GM19452 (cell line): Measurements from ENCODE around the gene AP2B1.

Experiments
- ATAC-seq: cut with Tn5 transposase; IDR thresholded peaks from one replicate; pipeline ENCODE4 v1.9.1; 2021; ENCODE audit not compliant: unreplicated experiment

AP2B1 gene

DNA sequence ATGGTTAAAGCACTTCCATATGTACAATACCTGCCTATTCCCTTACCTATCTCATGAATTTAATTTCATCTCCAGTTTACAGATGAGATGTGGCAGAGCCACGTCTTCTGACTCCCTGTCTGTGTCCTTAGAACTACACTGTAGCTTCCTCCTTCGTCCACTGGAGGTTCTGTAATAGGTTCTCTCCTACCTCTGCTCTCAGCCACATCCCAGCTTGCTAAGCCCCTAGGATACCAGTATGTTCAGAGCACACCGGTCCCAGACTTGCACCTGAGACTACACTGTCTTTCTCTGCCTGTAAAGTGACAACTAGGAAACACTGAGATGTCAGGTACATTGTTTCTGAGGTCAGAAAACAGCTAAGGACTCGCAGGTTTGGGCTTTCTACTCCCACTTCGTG is 140.5 kb downstream of the AP2B1 start:
- no peak for ATAC-seq

DNA sequence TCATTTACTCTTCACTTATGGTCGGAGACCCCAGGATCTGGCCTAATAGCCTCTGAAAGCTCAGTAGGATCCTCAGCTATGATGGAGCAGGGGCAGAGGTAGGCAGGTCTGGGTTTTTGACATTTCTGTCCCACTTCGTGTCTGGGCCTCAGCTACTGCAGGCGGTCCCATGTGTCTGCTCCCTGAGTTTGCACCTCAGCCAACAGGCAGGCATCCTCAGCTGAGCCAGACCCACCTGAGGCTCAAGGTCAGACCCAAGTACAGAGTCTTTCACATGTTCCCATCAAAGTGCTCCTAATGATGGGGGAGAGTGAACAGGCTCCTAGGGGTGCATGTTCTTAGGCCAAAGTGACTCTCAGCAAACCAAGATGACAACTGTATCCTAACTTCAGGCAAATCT is 141.4 kb downstream of the AP2B1 start:
- no peak for ATAC-seq

DNA sequence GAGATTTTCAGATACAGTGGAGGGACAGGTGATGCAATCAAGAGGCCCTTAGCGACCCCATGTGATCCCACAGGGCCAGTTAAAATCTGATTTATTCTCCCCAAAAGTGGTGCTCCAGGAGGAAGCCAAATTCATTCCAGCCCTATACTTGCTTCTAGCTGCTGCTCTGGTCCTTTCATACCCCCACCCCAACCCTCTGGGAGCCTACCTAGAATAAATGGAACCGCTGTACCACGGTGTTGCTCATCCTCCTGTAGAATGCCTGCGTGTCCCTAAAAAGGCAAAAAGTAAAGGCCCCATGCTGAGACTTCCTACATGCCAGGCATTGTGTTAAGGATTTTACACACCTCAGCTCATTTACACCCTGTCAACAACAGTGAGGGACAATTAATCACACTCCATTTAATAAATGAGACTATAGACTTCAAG is 142.3 kb downstream of the AP2B1 start:
- no peak for ATAC-seq

DNA sequence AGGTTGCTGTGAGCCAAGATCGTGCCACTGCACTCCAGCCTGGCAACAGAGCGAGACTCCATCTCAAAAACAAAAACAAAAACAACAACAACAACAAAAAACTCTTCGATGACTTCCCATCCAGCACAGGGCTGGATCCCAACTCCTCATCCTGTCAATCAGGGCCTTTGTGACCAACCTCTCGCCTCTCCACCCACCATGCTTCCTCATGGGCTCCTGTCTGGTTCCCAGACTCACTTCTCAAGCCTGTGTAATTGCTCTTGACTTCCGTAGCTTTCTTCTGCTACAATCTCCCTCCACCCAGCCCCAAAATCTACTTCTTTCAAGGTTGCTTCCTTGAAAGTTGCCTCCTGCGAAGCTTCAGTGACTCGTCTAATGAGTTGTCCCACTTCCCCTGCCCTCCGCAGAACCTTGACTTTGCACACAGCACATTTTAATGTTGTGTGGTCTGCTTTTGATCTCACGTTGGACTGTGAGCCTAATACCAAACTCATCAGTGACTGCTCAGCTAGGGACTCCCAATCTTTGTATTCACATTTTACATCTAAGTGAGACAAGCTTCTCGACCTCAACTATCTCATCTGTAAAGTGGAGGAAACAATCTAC is 143.4 kb downstream of the AP2B1 start:
- ATAC-seq: no peak

DNA sequence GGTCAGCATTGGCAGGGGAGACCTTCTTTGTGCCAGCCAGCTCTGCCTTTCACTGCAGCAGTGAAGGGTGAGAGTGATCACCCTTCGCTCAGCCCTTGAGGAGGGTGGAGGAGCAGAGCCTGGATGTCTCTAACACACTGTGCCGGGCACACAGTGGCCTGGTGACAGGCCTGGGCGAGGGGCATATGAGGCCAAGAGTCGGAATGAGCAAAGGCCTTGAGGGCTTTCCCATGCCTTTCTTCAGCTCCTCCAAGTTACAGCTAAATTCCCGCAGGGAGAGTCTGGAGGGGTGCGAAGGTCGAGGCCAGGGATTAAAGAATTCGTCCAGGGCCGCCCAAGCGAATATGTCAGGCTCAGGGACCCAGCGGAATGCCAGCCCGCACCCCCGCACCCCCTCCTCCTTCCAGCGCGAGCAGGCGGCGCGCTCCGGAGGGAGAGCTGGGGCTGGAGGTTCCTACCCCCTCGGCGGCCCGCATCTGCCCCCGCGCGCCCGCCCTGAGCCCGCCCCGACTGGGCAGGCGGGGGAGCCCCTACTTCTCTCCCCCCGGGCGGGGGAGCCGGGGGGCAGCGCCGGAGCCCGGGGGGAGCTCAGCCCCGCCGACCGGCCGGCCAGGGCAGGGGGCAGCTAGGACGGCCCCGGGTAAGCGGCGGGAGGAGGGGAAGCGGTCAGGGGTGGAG is 144.3 kb downstream of the AP2B1 start, which contains the start of gene RASL10B:
RASL10B (plus strand) TSS at position 401 of the 678 bp plus-strand sequence. CDS start 3,546 bp downstream, outside the sequence.
- no peak for ATAC-seq

DNA sequence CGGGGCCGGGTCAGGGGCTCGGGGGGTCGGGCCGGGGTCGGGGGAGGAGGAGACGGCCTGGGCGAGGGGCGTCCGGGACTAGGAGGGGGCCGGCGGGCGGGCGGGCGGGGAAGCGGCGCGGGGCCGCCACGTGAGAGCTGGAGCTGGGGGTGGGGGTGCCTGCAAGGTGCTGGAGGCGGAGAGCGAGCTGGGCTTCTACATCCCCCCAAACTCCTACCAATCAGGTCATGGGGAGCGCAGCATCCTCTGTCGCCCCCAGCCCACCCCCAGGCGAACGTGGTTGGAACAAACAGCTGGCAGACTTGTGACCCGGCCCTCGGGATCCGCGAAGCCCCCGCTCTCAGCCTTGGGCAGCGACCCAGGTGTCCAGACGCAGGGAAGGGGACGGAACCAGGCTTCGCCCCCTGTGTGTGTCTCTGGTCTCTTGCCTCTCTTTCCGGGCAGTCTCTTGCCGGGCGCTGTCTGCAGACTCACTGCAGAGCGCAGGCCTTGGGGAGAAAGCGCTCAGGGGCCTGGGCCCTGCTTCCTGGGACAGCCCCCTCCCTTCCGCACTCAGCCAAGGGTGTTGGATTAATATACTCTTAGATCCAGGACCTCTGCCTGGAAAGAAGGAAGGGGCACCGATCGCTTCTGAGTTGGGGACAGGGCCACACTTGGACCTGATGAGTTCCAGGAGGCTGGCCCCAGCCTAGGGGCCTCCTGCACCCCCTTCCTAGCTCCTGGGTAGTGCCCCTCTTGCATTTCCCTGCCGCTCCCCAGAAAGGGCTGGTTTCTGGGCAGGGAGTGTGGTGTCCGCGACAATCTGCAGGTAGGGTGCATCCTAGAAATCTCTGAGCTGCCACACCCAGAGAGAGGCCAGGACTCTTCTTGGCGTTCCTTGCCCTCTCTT is 145.0 kb downstream of the AP2B1 start:
- ATAC-seq: no peak

DNA sequence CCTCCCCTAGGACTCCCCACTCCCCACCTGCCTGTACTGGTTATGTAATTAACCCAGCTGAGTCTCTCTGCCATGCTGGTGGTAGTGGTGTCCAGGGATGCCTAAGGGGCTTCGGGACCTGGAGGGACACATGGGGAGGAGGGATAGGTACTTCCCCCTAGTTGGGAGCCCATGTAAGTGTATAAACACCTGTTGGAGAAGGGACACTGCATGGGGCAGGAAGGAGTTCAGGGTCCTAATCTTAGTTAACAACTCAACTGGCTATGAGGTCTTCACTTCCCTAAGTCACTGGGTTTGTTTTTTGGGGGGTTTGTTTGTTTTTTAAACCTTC is 145.6 kb downstream of the AP2B1 start:
- no peak for ATAC-seq

DNA sequence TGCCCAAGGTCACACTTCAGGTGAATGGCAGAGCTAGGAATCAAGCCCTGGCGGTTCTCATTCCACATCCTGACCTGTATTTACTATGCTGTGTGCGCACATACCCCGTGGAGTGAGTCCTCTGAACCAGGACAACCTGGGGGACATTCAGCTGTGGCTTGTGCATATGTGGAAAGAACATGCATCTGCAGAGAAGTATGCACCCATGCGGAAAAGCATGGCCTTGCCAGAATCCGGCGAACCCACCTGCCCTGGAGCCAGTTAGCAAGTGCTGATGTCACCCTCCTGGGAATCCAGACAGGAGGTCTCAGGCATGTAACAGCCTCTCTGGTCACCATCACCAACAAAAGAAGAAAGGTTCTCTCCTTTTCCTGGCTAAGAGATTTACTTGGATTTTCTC is 146.2 kb downstream of the AP2B1 start:
- no peak for ATAC-seq

DNA sequence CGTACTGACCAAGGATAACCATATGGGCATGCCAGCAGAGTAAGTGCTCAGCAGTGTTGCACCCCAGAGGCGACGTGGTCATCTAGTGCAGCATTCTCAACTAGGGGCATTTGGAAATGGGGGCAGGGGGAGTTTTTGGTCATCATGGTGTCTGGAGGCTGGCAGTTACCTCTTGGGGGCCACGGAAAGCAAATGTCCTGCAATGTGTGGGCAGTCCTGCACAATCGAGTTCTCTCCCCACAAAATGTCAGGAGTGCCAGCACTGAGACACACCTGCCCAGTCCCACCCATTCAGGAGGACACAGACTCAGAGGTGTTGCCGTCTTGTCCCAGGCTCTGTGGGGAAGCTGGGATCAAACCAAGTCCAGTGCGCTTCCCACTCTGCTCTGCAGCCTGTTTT is 147.3 kb downstream of the AP2B1 start:
- ATAC-seq: no peak

DNA sequence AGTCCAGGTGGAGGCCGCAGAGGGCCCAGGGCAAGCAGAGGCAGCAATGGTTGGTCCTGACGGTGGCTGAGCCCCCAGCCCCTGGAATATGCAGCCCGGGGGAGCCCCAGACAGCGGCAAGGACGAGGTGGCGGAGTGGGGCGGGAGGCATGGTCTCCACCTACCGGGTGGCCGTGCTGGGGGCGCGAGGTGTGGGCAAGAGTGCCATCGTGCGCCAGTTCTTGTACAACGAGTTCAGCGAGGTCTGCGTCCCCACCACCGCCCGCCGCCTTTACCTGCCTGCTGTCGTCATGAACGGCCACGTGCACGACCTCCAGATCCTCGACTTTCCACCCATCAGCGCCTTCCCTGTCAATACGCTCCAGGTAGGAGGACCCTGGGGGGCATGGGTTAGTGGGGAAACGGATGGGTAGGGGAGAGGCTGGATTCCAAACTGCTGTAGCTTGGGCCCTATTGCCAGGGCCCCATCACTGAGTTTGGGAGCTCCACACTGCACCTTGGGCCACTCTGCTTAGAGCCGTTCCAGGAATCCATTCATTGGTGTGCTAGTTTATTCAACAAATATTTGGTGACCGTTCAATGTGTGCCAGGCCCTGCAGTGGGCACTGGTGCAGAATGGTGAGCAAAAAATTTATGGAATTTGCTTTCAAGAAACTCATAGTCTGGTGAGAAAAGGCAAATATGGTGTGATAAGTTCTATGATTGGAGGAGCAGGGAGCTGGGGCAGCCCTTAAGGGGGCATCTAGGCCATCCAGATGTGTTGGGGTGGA is 148.1 kb downstream of the AP2B1 start:
- ATAC-seq: no peak

DNA sequence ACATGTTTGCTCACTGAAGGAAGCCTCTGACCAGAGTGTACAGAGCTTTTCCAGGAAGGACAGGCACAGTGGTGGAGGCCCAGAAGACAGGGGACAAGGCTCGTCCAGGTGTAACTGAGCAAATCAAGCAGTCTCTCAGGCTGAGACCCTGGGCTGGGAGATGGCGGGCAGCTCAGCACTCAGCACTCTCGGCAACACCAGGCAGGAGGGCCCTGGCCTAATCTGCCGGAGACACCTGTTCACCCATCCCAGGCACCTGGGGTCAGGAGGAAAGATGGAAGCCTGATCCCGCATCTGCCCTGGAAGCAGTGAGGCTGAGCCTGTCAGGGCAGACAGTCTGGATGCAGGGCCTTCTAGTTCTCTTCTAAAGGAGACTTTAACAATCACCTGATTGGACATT is 149.1 kb downstream of the AP2B1 start:
- no peak for ATAC-seq

DNA sequence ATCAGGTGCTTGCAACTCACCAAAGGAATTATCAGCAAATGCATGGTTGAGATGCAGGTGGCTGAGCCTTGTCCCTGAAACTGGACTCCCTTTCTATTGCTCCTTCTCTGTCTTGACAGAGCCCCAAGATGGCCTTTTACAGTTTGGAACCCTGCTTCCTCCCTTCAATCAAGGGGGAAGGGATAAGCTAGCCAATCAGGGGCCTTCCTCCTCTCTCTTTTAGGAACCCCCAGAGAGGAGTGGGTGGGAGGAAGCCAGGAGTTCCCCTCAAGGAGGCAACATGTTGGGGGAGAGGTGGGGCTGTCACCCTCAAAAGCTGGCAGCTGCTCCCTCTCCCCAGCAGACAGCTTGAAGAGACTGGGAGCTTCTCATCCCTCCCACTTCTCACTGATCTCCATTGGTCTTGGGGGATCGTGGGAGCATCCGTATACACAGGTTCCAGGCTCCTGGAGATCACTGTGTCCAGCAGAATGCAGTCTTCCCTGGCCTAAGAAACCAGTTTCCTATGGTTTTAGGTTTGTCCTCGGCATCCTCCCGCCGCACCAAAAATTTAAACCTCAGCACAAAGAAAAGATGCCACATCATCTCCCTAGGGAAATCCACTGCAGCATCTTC is 151.5 kb downstream of the AP2B1 start:
- ATAC-seq: no peak

DNA sequence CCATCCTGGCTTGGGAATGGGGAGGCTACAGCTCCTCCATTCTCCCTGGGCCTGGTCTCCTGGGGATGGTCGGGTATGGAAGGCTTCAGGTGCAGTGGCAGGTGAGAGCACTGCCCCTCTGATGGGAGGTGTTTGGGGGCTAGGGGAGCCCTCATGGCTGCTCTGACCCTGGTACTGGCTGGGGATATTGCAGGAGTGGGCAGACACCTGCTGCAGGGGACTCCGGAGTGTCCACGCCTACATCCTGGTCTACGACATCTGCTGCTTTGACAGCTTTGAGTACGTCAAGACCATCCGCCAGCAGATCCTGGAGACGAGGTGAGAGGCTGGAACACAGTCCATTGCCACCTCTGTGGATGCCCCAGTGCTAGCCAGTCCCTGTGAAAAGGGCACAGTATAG is 153.1 kb downstream of the AP2B1 start:
- no peak for ATAC-seq

DNA sequence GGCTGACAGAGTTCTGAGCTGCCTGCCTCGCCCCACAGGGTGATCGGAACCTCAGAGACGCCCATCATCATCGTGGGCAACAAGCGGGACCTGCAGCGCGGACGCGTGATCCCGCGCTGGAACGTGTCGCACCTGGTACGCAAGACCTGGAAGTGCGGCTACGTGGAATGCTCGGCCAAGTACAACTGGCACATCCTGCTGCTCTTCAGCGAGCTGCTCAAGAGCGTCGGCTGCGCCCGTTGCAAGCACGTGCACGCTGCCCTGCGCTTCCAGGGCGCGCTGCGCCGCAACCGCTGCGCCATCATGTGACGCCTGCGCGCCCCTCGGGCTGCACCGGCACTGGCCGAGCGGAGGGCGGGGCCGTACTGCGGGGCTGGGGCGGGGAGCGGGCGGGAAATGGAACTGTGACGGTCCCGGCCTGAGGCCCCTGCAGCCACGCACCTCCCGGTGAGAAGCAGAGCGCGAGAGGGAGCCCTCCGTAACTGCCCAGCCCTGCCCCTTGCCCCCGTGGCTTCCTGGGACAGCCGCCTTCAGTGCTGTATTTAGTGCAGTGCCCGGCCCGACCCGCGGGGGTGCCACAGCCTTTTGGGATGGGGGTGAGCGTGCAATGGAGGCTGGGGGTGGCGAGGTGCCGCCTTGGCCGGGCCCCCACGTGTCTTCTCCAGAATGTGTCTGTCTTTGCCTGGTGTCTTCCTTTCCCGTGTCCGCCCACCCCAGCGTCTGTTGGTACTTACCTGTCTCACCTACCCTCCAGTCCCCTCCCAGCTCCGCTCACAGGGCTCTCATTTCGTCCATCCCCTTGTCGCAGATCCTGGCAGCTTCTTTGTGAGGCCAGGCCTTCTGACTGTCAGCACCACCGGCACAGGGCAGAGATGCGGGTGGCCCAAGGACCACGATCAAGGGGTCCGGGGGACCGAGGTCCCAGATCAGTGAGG is 154.1 kb downstream of the AP2B1 start:
- no peak for ATAC-seq

DNA sequence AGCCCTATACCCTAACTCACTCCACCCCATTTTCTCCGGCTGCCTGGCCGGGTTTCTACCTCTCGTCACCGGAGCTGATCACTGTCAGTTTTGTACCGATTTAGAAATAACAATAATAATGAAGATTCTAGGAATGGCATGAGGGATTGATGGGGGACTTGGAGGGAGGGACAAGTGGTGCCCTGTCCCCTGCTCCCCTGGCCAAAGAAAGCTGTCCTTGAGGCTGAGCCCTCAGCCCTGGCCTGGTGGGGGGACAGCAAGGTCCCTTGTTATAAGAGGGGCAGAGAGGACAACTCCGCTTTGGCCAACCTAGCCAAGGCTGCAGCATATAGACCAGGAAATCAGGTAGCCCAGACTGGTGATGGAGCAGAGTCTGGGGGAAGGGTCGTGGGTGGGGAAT is 155.4 kb downstream of the AP2B1 start:
- no peak for ATAC-seq

DNA sequence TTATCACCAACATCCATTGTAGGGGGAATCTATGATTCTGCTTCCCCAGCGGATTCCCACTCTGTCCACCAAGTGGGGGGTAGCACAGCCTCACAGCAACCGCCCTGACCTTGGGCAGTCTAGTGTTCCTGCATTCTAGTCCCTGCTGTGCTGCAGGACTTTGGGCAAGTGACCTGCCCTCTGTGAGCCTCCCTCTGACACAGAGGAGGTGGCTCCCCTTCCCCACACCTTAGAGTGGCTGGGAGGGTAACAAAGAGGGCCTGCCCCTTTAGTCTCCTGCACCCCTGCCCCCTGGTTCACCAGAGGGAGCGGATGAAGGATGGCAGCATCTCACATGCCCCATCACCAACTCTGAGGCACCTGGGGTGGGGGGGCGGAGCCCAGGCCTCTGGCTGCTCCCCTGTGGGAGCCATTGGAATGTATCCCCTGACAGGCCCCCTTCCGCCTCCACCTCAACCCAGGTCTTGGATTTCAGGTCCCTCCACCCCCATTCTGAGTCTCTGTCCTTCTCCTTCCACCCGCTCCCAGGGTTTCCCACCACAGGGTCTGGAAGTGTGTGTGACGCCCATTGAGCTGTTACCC is 155.9 kb downstream of the AP2B1 start:
- ATAC-seq: no peak

DNA sequence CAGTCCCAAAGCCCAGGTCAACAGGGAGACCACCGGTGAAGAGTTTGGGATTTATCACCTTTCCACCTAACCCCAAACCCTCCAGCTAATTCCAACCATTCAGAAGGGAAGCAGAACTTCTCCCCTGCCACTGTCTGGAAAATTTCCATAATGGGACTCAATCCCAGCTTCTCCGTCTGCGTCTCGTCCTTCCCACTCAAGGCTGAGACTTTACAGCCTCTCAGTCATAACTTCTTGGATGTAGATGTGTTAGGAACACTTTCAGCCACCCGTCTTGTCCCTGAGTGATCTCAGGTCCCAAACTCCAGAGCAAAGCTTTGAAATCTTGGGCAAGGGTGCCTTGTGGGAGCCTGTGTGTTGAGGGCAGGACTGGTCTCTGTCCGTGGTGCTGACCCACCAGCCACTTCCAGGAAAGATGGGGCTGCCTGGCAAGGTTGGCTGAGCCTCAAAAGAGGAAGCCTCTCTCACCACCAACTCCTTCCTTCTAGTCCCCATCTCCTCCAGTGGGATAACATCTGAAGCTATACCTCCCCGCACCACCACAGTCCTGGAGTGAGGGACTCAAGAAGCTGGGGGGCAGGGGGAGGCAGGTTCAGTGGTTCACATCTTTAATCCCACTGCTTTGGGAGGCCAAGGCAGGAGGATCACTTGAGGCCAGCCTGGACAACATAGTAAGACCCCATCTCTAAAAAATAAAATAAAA is 156.7 kb downstream of the AP2B1 start:
- no peak for ATAC-seq

DNA sequence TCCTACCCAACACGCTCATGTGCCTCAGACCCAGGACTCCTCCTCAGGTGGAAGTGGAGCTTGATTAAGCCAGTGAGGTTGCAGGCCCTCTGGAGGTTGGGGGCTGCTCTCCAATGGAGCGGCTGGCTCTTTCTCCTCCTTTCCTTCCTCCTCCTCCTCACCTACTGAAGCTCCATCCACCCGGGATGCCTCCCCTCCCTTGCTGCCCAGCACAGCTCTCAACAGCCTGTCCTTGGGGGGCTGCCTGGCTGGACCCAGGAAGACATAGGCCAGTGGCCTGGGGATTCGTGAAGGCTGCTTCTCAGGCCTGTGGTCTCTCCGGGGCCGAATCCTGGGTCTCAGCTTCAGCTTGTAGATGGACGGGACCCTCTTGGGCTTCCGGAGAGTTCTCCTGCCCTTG is 157.7 kb downstream of the AP2B1 start:
- no peak for ATAC-seq

DNA sequence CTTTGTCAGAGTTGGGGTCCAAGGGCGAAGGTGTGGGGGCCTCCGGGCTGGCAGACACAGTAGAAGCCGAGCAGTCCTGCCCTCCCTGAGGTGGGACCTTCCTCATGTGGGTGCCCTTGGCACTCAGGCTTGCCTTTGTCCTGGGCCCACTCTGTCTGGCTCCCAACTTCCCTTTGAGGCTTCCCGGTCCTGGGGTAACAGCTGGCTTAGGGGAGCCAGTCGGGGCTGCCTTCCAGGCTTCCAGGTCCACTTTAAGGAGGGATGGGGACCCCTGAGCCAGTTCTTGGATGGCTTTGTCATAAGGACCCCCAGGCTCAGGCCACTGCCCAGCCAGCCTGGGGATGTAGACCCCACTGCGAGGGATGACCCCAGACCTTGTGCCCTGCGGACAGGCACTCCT is 158.1 kb downstream of the AP2B1 start:
- ATAC-seq: no peak
